Peyer's patch (tissue), 4 donors: ENCODE data around the gene CAGE1. TPM values are rescaled to one million over a fixed set of nuclear protein-coding genes. Genes with fewer than 3 reads are reported as not detected.
A peak's percentile ranks its signal among the peaks of the same experiment; 100 is the strongest.

Experiments
- DNase-seq, 3 donors: peaks; one replicate each; pipeline ENCODE4 v3.0.0-alpha.2; 2017 to 2019
- H3K27ac ChIP-seq, 4 donors: fragments of 200-600 bp; sonication (generic); one replicate each; pipeline ENCODE4 v1.5.1; 2016 to 2019
- H3K27me3 ChIP-seq, 2 donors: fragments of 200-600 bp; sonication (generic); one replicate each; pipeline ENCODE4 v1.5.1; 2019
- H3K36me3 ChIP-seq, 3 donors: fragments of 200-600 bp; sonication (generic); one replicate each; pipeline ENCODE4 v1.5.1; 2016 to 2019
- H3K4me1 ChIP-seq, 4 donors: fragments of 200-600 bp; sonication (generic); one replicate each; pipeline ENCODE4 v1.5.1; 2016 to 2019
- H3K4me3 ChIP-seq, 4 donors: fragments of 200-600 bp; sonication (generic); 1 replicate in 3 of 4; 2 replicates in 1 of 4; pipeline ENCODE4 v1.5.1; 2016 to 2019; ENCODE audit warnings: mild to moderate bottlenecking in 1 of 4
- H3K9me3 ChIP-seq, 4 donors: fragments of 200-600 bp; sonication (generic); one replicate each; pipeline ENCODE4 v1.5.1; 2016 to 2019; ENCODE audit warnings: mild to moderate bottlenecking in 1 of 4
- CTCF ChIP-seq, 6 experiments: fragments of 450-650 bp in 4 of 6; fragments of 200-600 bp in 2 of 6; sonication (generic) in 1 of 6; IDR thresholded peaks; one replicate each; pipeline ENCODE4 v1.5.1; 2017 to 2019; ENCODE audit warnings: antibody characterized with exemption in 6 of 6, mild to moderate bottlenecking in 3 of 6, moderate library complexity in 1 of 6
- POLR2A ChIP-seq, 2 donors: fragments of 450-650 bp; IDR thresholded peaks; one replicate each; pipeline ENCODE4 v1.5.1; 2017; ENCODE audit warnings: antibody characterized with exemption in 2 of 2, mild to moderate bottlenecking in 2 of 2, moderate library complexity in 2 of 2
- total RNA-seq, 4 donors: library from RNA; depleted of rRNA; stranded (reverse); fragments of >200 nt; gene quantifications; one replicate each; pipeline ENCODE4 v1.1.0, GENCODE V29; 2016

Gene CAGE1
- not detected for total RNA-seq

- Histone ChIP-seq H3K36me3 (peaks cover 0 to 15% (median 0%) of the 10 kb centered on the region in 3 donors), H3K27me3 (no peaks in the 10 kb centered on the region), H3K27ac (peak within 1 kb of the TSS; percentile 85 to 95 (median 91)), H3K4me1 (peaks cover 0 to 32% (median 5%) of the 10 kb centered on the region in 4 donors), H3K4me3 (peak within 1 kb of the TSS; percentile 47 to 79 (median 68)), H3K9me3 (no peaks in the 10 kb centered on the region)
- TF ChIP-seq CTCF (IDR thresholded peaks at IDR 0.05) (peak in 3 of 6 experiments; percentile 29 to 30 (median 30)), POLR2A (IDR thresholded peaks at IDR 0.05) (peak; percentile 85 to 92)
- DNase-seq, result peak; percentile 95 to 98 (median 96)
These were observed at the start of gene CAGE1, which contains the start of gene RIOK1 for GRCh38 chr6:7389451-7390225. TSS of gene CAGE1 (minus strand) at chr6:7389742. CDS start at chr6:7387173, 2,569 bp downstream. TSS of gene RIOK1 (plus strand) at chr6:7389808. CDS start at chr6:7390003, 195 bp downstream.

DNA sequence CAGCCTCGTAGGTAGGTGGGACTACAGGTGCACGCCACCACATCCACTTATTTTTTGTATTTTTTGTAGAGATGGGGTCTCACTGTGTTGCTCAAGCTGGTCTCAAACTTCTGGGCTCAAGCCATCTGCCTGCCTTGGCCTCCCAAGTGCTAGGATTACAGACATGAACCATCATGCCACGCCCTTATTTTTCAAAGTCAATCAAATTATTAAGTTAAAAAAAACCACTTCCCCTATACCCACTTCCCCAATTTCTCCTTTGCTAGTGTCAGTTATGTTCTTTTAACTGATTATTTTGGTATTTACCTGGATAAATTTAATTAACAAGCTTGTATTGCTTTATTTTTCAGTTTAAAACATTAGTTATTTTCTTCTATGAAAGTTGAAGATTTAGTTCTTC, 49.7 kb upstream of the CAGE1 start:
- Histone ChIP-seq H3K4me1 (peaks cover 0 to 5% (median 0%) of the 10 kb centered on the region in 4 donors), H3K27ac (no peak overlapping the region), H3K9me3 (no peaks in the 10 kb centered on the region), H3K36me3 (no peaks in the 10 kb centered on the region), H3K27me3 (no peaks in the 10 kb centered on the region), H3K4me3 (no peak overlapping the region)
- TF ChIP-seq CTCF (IDR thresholded peaks at IDR 0.05) (no peak), POLR2A (IDR thresholded peaks at IDR 0.05) (no peak)
- no peak for DNase-seq

- Histone ChIP-seq H3K4me1 (peaks cover 0 to 5% (median 0%) of the 10 kb centered on the region in 4 donors), H3K9me3 (no peaks in the 10 kb centered on the region), H3K4me3 (no peak overlapping the region), H3K36me3 (no peaks in the 10 kb centered on the region), H3K27me3 (no peaks in the 10 kb centered on the region), H3K27ac (no peak overlapping the region)
- no peak for DNase-seq
- TF ChIP-seq POLR2A (IDR thresholded peaks at IDR 0.05) (no peak), CTCF (IDR thresholded peaks at IDR 0.05) (no peak)
These were observed 48.5 kb upstream of the CAGE1 start for GRCh38 chr6:7438011-7438410.

DNA sequence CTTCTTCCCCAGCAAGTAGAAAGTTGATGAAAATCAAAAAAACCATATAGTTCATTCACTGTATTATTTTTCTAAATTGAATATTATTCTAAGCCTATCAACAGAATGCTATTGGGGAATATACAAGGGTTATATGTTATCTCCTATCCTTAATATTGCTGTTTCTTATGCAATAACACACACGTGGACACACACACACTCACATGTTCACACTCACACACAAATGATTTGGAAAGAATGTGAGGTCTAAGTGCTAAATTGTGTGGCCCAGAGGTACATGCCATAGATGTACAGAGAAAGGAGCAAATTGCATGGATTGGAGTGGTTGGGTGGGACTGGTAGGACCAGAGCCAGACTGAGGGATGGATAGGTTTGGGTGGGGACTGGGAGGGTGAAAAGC, 45.1 kb upstream of the CAGE1 start:
- no peak overlapping the region for H3K27ac ChIP-seq
- no peaks in the 10 kb centered on the region for H3K36me3 ChIP-seq
- H3K9me3 ChIP-seq, result no peaks in the 10 kb centered on the region
- peaks cover 0 to 5% (median 0%) of the 10 kb centered on the region in 4 donors for H3K4me1 ChIP-seq
- TF ChIP-seq CTCF (IDR thresholded peaks at IDR 0.05) (no peak), POLR2A (IDR thresholded peaks at IDR 0.05) (no peak)
- DNase-seq, result no peak
- no peak overlapping the region for H3K4me3 ChIP-seq
- H3K27me3 ChIP-seq, result no peaks in the 10 kb centered on the region

DNA sequence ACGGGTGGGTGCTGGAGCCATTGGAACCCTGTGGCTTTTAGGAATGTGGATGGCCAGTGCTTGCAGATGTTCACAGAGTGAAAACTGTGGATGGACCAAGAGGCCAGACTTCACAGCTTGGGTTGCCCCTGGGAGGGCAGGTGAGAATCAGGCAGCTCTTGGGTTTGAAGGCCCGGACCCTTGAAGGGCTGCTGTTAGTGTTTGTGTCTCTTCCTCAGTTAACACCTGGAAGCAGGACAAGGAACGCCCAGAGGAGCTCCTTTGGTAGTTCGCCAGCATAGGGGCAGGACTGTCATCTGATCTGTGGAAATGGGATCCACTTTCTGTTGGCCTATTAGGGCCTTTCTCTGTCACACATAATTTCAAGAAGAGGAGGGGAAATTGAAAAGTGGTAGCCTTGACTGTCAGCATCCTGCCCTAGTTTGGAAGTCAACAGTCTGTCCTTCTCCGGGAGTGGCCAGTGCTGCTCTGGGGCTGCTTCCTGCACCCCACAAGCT, 43.6 kb upstream of the CAGE1 start:
- no peaks in the 10 kb centered on the region for H3K36me3 ChIP-seq
- no peak for TF ChIP-seq CTCF (IDR thresholded peaks at IDR 0.05)
- no peak for TF ChIP-seq POLR2A (IDR thresholded peaks at IDR 0.05)
- no peaks in the 10 kb centered on the region for H3K27me3 ChIP-seq
- H3K4me3 ChIP-seq, result no peak overlapping the region
- no peak for DNase-seq
- H3K27ac ChIP-seq, result no peak overlapping the region
- H3K4me1 ChIP-seq, result no peaks in the 10 kb centered on the region
- H3K9me3 ChIP-seq, result no peaks in the 10 kb centered on the region
